ENCODE data around the gene KRTAP3-3. TPM values are rescaled to one million over a fixed set of nuclear protein-coding genes. Genes with fewer than 3 reads are reported as not detected.

The KRTAP3-3 gene
- polyA plus RNA-seq, 2 donors, result not detected

DNA sequence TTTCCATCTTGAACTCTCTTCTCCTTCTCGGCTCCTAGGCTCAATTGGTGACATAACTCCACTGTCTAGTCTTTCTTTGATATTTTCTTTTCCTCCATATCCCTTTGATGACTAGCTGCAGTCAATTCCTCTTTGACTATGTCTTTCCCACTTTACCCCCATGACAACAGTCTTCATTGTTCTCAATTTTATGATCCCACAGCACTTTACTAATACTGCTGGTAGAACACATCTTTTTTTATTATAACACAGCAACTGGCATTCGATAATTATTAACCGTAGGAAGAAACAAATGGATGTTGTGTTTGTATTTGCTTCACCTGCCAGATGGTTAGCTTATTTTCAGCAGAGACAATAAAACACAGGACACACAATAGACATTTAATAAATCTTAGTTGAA is 1.3 kb downstream of the KRTAP3-3 start:
- WGBS, 2 donors, result 77 to 90% methylated on average over 3 of the region's 3 CpGs
- Histone ChIP-seq H3K9me3 (ENCODE audit: control insufficient read depth in 2 of 2, insufficient read depth in 1 of 2, low read depth in 1 of 2, low read length in 1 of 2) (no peaks in the 10 kb centered on the region), H3K4me1 (ENCODE audit: control insufficient read depth in 2 of 2, insufficient read depth in 2 of 2, low read length in 1 of 2) (no peaks in the 10 kb centered on the region), H3K36me3 (ENCODE audit: control insufficient read depth in 2 of 2, insufficient read depth in 2 of 2, low read length in 1 of 2) (no peaks in the 10 kb centered on the region), H3K27ac (ENCODE audit: low read depth in 2 of 2, low read length in 1 of 2) (no peak overlapping the region), H3K4me3 (ENCODE audit: low read depth in 1 of 2, low read length in 2 of 2) (no peak overlapping the region), H3K27me3 (ENCODE audit: control insufficient read depth in 1 of 2, insufficient read depth in 2 of 2, low read length in 2 of 2) (no peaks in the 10 kb centered on the region)

- H3K9me3 ChIP-seq (ENCODE audit: control insufficient read depth in 2 of 2, insufficient read depth in 1 of 2, low read depth in 1 of 2, low read length in 1 of 2), result no peaks in the 10 kb centered on the region
- no peaks in the 10 kb centered on the region for H3K27me3 ChIP-seq (ENCODE audit: control insufficient read depth in 1 of 2, insufficient read depth in 2 of 2, low read length in 2 of 2)
- no peaks in the 10 kb centered on the region for H3K36me3 ChIP-seq (ENCODE audit: control insufficient read depth in 2 of 2, insufficient read depth in 2 of 2, low read length in 1 of 2)
- no peak overlapping the region for H3K4me3 ChIP-seq (ENCODE audit: low read depth in 1 of 2, low read length in 2 of 2)
- WGBS, 2 donors, result 37 to 46% methylated on average over 8 of the region's 8 CpGs
- no peak overlapping the region for H3K27ac ChIP-seq (ENCODE audit: low read depth in 2 of 2, low read length in 1 of 2)
- no peaks in the 10 kb centered on the region for H3K4me1 ChIP-seq (ENCODE audit: control insufficient read depth in 2 of 2, insufficient read depth in 2 of 2, low read length in 1 of 2)
Measured at GRCh38 chr17:40986920-40987319, 7.0 kb downstream of the KRTAP3-3 start.

DNA sequence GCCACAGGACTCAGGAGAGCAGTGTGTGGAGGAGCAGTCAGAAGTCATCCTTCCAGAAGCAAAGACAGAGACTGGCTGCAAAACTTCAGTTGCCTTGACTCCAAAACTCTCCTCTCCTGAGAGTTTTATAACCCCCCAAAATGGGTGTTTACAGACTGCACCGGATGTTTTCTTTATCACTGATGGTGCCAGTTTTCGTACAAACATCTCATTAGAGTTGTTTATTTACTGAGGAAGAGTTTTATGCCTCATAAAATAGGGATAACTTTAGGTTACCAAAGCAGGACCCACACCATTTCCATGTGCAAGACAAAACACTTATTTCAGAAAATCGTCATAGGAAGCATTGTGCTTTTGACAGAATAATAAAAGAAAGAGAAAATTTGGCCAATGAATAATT is 9.7 kb downstream of the KRTAP3-3 start, which contains the start of gene KRT40:
Gene KRT40, minus strand, starts transcription at position 101 of the 400 bp plus-strand sequence. Its CDS starts 53 bp downstream, at position 48.
- Histone ChIP-seq H3K4me3 (ENCODE audit: low read depth in 1 of 2, low read length in 2 of 2) (no peak within 1 kb of the TSS), H3K27ac (ENCODE audit: low read depth in 2 of 2, low read length in 1 of 2) (no peak within 1 kb of the TSS), H3K36me3 (ENCODE audit: control insufficient read depth in 2 of 2, insufficient read depth in 2 of 2, low read length in 1 of 2) (no peaks in the 10 kb centered on the region), H3K27me3 (ENCODE audit: control insufficient read depth in 1 of 2, insufficient read depth in 2 of 2, low read length in 2 of 2) (no peaks in the 10 kb centered on the region), H3K9me3 (ENCODE audit: control insufficient read depth in 2 of 2, insufficient read depth in 1 of 2, low read depth in 1 of 2, low read length in 1 of 2) (no peaks in the 10 kb centered on the region), H3K4me1 (ENCODE audit: control insufficient read depth in 2 of 2, insufficient read depth in 2 of 2, low read length in 1 of 2) (peaks cover 0 to 3% of the 10 kb centered on the region in 2 donors)
- 58 to 67% methylated on average over 3 of the region's 3 CpGs for WGBS, 2 donors

DNA sequence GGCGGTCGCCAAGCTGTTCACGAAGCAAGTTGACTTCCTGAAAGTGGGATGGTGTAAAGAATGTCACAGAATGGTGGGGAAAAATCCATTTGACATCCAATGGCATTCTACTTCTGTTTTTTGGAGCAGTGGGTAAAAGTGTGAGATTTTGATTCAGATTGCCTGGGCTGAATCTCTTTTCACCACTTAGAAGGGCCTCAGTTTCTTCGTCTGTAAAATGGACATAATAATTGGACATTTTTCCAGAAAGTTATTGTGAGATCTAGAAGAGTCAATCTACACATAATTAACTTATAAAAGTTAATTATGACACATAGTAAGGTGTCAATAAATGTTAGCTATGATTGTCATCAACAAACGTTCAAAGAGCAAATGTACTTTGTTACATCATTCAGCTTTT is 12.8 kb downstream of the KRTAP3-3 start:
- H3K27ac ChIP-seq (ENCODE audit: low read depth in 2 of 2, low read length in 1 of 2), result no peak overlapping the region
- H3K9me3 ChIP-seq (ENCODE audit: control insufficient read depth in 2 of 2, insufficient read depth in 1 of 2, low read depth in 1 of 2, low read length in 1 of 2), result no peaks in the 10 kb centered on the region
- no peak overlapping the region for H3K4me3 ChIP-seq (ENCODE audit: low read depth in 1 of 2, low read length in 2 of 2)
- 59 to 65% methylated on average over 5 of the region's 5 CpGs for WGBS, 2 donors
- no peaks in the 10 kb centered on the region for H3K36me3 ChIP-seq (ENCODE audit: control insufficient read depth in 2 of 2, insufficient read depth in 2 of 2, low read length in 1 of 2)
- peaks cover 0 to 3% of the 10 kb centered on the region in 2 donors for H3K4me1 ChIP-seq (ENCODE audit: control insufficient read depth in 2 of 2, insufficient read depth in 2 of 2, low read length in 1 of 2)
- H3K27me3 ChIP-seq (ENCODE audit: control insufficient read depth in 1 of 2, insufficient read depth in 2 of 2, low read length in 2 of 2), result no peaks in the 10 kb centered on the region

- Histone ChIP-seq H3K4me3 (ENCODE audit: low read depth in 1 of 2, low read length in 2 of 2) (no peak overlapping the region), H3K9me3 (ENCODE audit: control insufficient read depth in 2 of 2, insufficient read depth in 1 of 2, low read depth in 1 of 2, low read length in 1 of 2) (no peaks in the 10 kb centered on the region), H3K36me3 (ENCODE audit: control insufficient read depth in 2 of 2, insufficient read depth in 2 of 2, low read length in 1 of 2) (no peaks in the 10 kb centered on the region), H3K27me3 (ENCODE audit: control insufficient read depth in 1 of 2, insufficient read depth in 2 of 2, low read length in 2 of 2) (no peaks in the 10 kb centered on the region), H3K4me1 (ENCODE audit: control insufficient read depth in 2 of 2, insufficient read depth in 2 of 2, low read length in 1 of 2) (peaks cover 0 to 3% of the 10 kb centered on the region in 2 donors), H3K27ac (ENCODE audit: low read depth in 2 of 2, low read length in 1 of 2) (no peak overlapping the region)
- WGBS, 2 donors, result 55 to 57% methylated on average over 8 of the region's 8 CpGs
Measured at GRCh38 chr17:40980596-40980995, 13.4 kb downstream of the KRTAP3-3 start.

- H3K27me3 ChIP-seq (ENCODE audit: control insufficient read depth in 1 of 2, insufficient read depth in 2 of 2, low read length in 2 of 2), result no peaks in the 10 kb centered on the region
- H3K4me3 ChIP-seq (ENCODE audit: low read depth in 1 of 2, low read length in 2 of 2), result no peak overlapping the region
- H3K36me3 ChIP-seq (ENCODE audit: control insufficient read depth in 2 of 2, insufficient read depth in 2 of 2, low read length in 1 of 2), result no peaks in the 10 kb centered on the region
- peaks cover 0 to 3% of the 10 kb centered on the region in 2 donors for H3K4me1 ChIP-seq (ENCODE audit: control insufficient read depth in 2 of 2, insufficient read depth in 2 of 2, low read length in 1 of 2)
- H3K27ac ChIP-seq (ENCODE audit: low read depth in 2 of 2, low read length in 1 of 2), result no peak overlapping the region
- 91 to 93% methylated on average over 3 of the region's 3 CpGs for WGBS, 2 donors
- no peaks in the 10 kb centered on the region for H3K9me3 ChIP-seq (ENCODE audit: control insufficient read depth in 2 of 2, insufficient read depth in 1 of 2, low read depth in 1 of 2, low read length in 1 of 2)
Measured at GRCh38 chr17:40980117-40980516, 13.8 kb downstream of the KRTAP3-3 start.

- H3K4me1 ChIP-seq (ENCODE audit: control insufficient read depth in 2 of 2, insufficient read depth in 2 of 2, low read length in 1 of 2), result peaks cover 0 to 3% of the 10 kb centered on the region in 2 donors
- H3K27me3 ChIP-seq (ENCODE audit: control insufficient read depth in 1 of 2, insufficient read depth in 2 of 2, low read length in 2 of 2), result no peaks in the 10 kb centered on the region
- H3K9me3 ChIP-seq (ENCODE audit: control insufficient read depth in 2 of 2, insufficient read depth in 1 of 2, low read depth in 1 of 2, low read length in 1 of 2), result no peaks in the 10 kb centered on the region
- no peak overlapping the region for H3K27ac ChIP-seq (ENCODE audit: low read depth in 2 of 2, low read length in 1 of 2)
- 48 to 60% methylated on average over 13 of the region's 13 CpGs for WGBS, 2 donors
- no peak overlapping the region for H3K4me3 ChIP-seq (ENCODE audit: low read depth in 1 of 2, low read length in 2 of 2)
- no peaks in the 10 kb centered on the region for H3K36me3 ChIP-seq (ENCODE audit: control insufficient read depth in 2 of 2, insufficient read depth in 2 of 2, low read length in 1 of 2)
Measured at GRCh38 chr17:40978575-40979151, 15.3 kb downstream of the KRTAP3-3 start.

DNA sequence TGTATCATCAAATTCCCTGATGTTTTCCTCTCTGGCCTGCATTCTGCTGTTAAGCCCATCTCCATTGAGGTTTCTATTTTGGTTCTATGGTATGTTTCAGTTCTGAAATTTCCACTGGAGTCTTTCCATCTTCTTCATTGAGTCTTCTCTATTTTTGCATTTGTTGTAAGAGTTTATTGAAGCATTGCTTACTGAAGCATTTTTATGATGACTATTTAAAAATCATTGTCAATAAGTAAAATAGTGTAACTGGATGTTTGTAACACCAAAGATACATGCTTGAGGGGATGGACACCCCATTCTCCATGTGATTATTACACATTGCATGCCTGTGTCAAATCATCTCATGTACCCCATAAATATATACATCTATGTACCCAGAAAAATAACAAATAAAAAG is 18.4 kb downstream of the KRTAP3-3 start:
- Histone ChIP-seq H3K4me3 (ENCODE audit: low read depth in 1 of 2, low read length in 2 of 2) (no peak overlapping the region), H3K4me1 (ENCODE audit: control insufficient read depth in 2 of 2, insufficient read depth in 2 of 2, low read length in 1 of 2) (peaks cover 0 to 3% of the 10 kb centered on the region in 2 donors), H3K9me3 (ENCODE audit: control insufficient read depth in 2 of 2, insufficient read depth in 1 of 2, low read depth in 1 of 2, low read length in 1 of 2) (no peaks in the 10 kb centered on the region), H3K36me3 (ENCODE audit: control insufficient read depth in 2 of 2, insufficient read depth in 2 of 2, low read length in 1 of 2) (no peaks in the 10 kb centered on the region), H3K27ac (ENCODE audit: low read depth in 2 of 2, low read length in 1 of 2) (no peak overlapping the region), H3K27me3 (ENCODE audit: control insufficient read depth in 1 of 2, insufficient read depth in 2 of 2, low read length in 2 of 2) (no peaks in the 10 kb centered on the region)

- Histone ChIP-seq H3K27ac (ENCODE audit: low read depth in 2 of 2, low read length in 1 of 2) (no peak overlapping the region), H3K4me1 (ENCODE audit: control insufficient read depth in 2 of 2, insufficient read depth in 2 of 2, low read length in 1 of 2) (no peaks in the 10 kb centered on the region), H3K9me3 (ENCODE audit: control insufficient read depth in 2 of 2, insufficient read depth in 1 of 2, low read depth in 1 of 2, low read length in 1 of 2) (no peaks in the 10 kb centered on the region), H3K36me3 (ENCODE audit: control insufficient read depth in 2 of 2, insufficient read depth in 2 of 2, low read length in 1 of 2) (no peaks in the 10 kb centered on the region), H3K4me3 (ENCODE audit: low read depth in 1 of 2, low read length in 2 of 2) (no peak overlapping the region), H3K27me3 (ENCODE audit: control insufficient read depth in 1 of 2, insufficient read depth in 2 of 2, low read length in 2 of 2) (no peaks in the 10 kb centered on the region)
- 83 to 91% methylated on average over 3 of the region's 3 CpGs for WGBS, 2 donors
Measured at GRCh38 chr17:40974366-40974765, 19.6 kb downstream of the KRTAP3-3 start.

GRCh38 chr17:40967582-40967981 is 26.4 kb downstream of the KRTAP3-3 start:
- no peaks in the 10 kb centered on the region for H3K9me3 ChIP-seq (ENCODE audit: control insufficient read depth in 2 of 2, insufficient read depth in 1 of 2, low read depth in 1 of 2, low read length in 1 of 2)
- no peaks in the 10 kb centered on the region for H3K4me1 ChIP-seq (ENCODE audit: control insufficient read depth in 2 of 2, insufficient read depth in 2 of 2, low read length in 1 of 2)
- no peak overlapping the region for H3K4me3 ChIP-seq (ENCODE audit: low read depth in 1 of 2, low read length in 2 of 2)
- 93 to 100% methylated on average over 1 of the region's 1 CpG for WGBS, 2 donors
- no peak overlapping the region for H3K27ac ChIP-seq (ENCODE audit: low read depth in 2 of 2, low read length in 1 of 2)
- no peaks in the 10 kb centered on the region for H3K36me3 ChIP-seq (ENCODE audit: control insufficient read depth in 2 of 2, insufficient read depth in 2 of 2, low read length in 1 of 2)
- H3K27me3 ChIP-seq (ENCODE audit: control insufficient read depth in 1 of 2, insufficient read depth in 2 of 2, low read length in 2 of 2), result no peaks in the 10 kb centered on the region

All from esophagus (tissue), 2 donors.